Smooth muscle cell (in vitro differentiated cells): ENCODE measurements around the gene NAA25. TPM values are rescaled to one million over a fixed set of nuclear protein-coding genes. Genes with fewer than 3 reads are reported as not detected.
"Not testable (repeated sequence)": the region's sequence is repeated elsewhere in the genome, so short reads cannot be mapped to it uniquely, and the experiment has no call there.

Experiments used
- DNase-seq: peaks from one replicate; lab custom pipeline; 2025; ENCODE audit not compliant: unreplicated experiment; lab: John Stamatoyannopoulos, UW
- H2AFZ ChIP-seq: fragments of 200-600 bp; sonication (generic); 2 replicates; pipeline ENCODE4 v1.6.0; 2016; ENCODE audit warnings: antibody characterized with exemption, low read depth, mild to moderate bottlenecking
- H3F3A ChIP-seq: fragments of 200-600 bp; sonication (generic); 2 replicates; pipeline ENCODE4 v1.6.0; 2017; ENCODE audit warnings: antibody characterized with exemption, low read depth
- H3K27ac ChIP-seq: fragments of 200-600 bp; sonication (generic); 2 replicates; pipeline ENCODE4 v1.5.1; 2016; ENCODE audit warnings: low read depth, mild to moderate bottlenecking
- H3K27me3 ChIP-seq: fragments of 200-600 bp; sonication (generic); 2 replicates; pipeline ENCODE4 v1.6.1; 2016; ENCODE audit warnings: low read depth, mild to moderate bottlenecking
- H3K36me3 ChIP-seq: fragments of 200-600 bp; sonication (generic); 2 replicates; pipeline ENCODE4 v1.5.1; 2016; ENCODE audit warnings: low read depth
- H3K4me1 ChIP-seq: fragments of 200-600 bp; sonication (generic); 2 replicates; pipeline ENCODE4 v1.5.1; 2016; ENCODE audit warnings: low read depth
- H3K4me2 ChIP-seq: fragments of 200-600 bp; sonication (generic); 2 replicates; pipeline ENCODE4 v1.6.0; 2016; ENCODE audit warnings: mild to moderate bottlenecking
- H3K4me3 ChIP-seq: fragments of 200-600 bp; sonication (generic); 2 replicates; pipeline ENCODE4 v1.5.1; 2016; ENCODE audit warnings: mild to moderate bottlenecking
- H3K79me2 ChIP-seq: fragments of 200-600 bp; sonication (generic); 2 replicates; pipeline ENCODE4 v1.6.0; 2016; ENCODE audit warnings: low read depth, mild to moderate bottlenecking
- H3K9ac ChIP-seq: fragments of 200-600 bp; sonication (generic); 2 replicates; pipeline ENCODE4 v1.6.0; 2016; ENCODE audit warnings: low read depth
- H3K9me3 ChIP-seq: fragments of 200-600 bp; sonication (generic); replicated peaks from 2 replicates; pipeline ENCODE4 v1.5.1; 2016; ENCODE audit warnings: low read depth
- H4K20me1 ChIP-seq: fragments of 200-600 bp; sonication (generic); 2 replicates; pipeline ENCODE4 v1.6.0; 2016; ENCODE audit warnings: low read depth
- WGBS: methylation state at CpG from one replicate; pipeline ENCODE4 v1.1.7; 2016; ENCODE audit warnings: low lambda C conversion rate; 5-methylcytosine and 5-hydroxymethylcytosine counted together
- polyA plus RNA-seq: library from polyadenylated mRNA; unstranded; fragments of >200 nt; fragmentation: Nextera tagmentation; extraction: Ambion mirVana; gene quantifications from 2 replicates; pipeline ENCODE4 v1.2.1, GENCODE V29; 2016
- total RNA-seq: library from RNA; depleted of rRNA; stranded (reverse); fragments of >200 nt; gene quantifications from 2 replicates; pipeline ENCODE4 v1.2.3, GENCODE V29; 2014
- TF ChIP-seq, protein P1 (sequence below): fragments of 200-600 bp; sonication (generic); IDR thresholded peaks from 2 replicates; pipeline ENCODE4 v1.5.1; 2017; ENCODE audit warnings: borderline replicate concordance, mild to moderate bottlenecking, antibody characterized with exemption; ENCODE audit not compliant: insufficient read depth, poor library complexity, severe bottlenecking

The NAA25 gene
- total and polyA plus RNA-seq, 2 experiments from 2014 or later: 14.7 to 19.8 TPM

DNA sequence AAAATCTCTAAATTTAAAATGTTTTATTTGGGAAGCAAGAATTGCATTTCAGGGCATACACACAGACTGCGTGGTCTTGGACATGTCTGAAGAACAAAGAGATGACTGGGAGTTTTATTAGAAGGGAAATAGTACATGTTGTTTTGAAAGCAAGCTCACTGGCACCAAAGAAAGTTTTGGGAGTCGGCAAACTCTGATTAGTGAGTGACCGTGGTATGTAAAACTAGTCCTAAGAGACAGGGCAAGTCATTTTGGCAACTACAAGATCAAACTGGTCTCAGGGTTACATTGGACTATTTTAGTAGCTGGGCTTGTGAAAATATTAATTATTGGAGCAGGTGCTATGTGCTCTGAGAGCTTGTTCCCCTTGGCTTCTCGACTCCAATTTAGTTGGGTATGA is 110.6 kb downstream of the NAA25 start:
- H3K79me2 ChIP-seq: no peaks in the 10 kb centered on the region
- WGBS: 79% methylated on average over 4 of the region's 4 CpGs
- no peak overlapping the region for H3K27ac ChIP-seq
- no peaks in the 10 kb centered on the region for H3K36me3 ChIP-seq
- TF ChIP-seq, protein P1, sequence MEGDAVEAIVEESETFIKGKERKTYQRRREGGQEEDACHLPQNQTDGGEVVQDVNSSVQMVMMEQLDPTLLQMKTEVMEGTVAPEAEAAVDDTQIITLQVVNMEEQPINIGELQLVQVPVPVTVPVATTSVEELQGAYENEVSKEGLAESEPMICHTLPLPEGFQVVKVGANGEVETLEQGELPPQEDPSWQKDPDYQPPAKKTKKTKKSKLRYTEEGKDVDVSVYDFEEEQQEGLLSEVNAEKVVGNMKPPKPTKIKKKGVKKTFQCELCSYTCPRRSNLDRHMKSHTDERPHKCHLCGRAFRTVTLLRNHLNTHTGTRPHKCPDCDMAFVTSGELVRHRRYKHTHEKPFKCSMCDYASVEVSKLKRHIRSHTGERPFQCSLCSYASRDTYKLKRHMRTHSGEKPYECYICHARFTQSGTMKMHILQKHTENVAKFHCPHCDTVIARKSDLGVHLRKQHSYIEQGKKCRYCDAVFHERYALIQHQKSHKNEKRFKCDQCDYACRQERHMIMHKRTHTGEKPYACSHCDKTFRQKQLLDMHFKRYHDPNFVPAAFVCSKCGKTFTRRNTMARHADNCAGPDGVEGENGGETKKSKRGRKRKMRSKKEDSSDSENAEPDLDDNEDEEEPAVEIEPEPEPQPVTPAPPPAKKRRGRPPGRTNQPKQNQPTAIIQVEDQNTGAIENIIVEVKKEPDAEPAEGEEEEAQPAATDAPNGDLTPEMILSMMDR: no peak
- no peak overlapping the region for H3K4me3 ChIP-seq
- H2AFZ ChIP-seq: no peak overlapping the region
- no peaks in the 10 kb centered on the region for H3K9me3 ChIP-seq
- H4K20me1 ChIP-seq: no peaks in the 10 kb centered on the region
- no peaks in the 10 kb centered on the region for H3K4me1 ChIP-seq
- no peaks in the 10 kb centered on the region for H3F3A ChIP-seq
- no peak for DNase-seq
- H3K9ac ChIP-seq: no peak overlapping the region
- H3K4me2 ChIP-seq: no peak overlapping the region
- H3K27me3 ChIP-seq: no peaks in the 10 kb centered on the region

DNA sequence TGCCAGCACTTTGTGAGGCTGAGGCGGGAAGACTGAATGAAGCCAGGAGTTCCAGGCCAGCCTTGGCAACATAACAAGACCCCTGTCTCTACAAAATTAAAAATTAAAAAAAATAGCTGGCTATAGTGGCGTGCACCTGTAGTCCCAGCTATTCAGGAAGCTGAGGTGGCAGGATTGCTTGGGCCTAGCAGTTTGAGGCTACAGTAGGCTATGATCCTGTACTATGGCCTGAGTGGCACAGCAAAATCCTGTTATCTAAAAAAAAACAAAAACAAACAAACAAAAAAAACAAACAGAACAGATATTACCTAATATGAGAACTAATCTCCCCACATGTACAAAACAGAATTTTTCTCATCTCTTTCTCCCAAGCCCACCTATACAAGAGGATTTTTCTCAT is 111.3 kb downstream of the NAA25 start:
- Histone ChIP-seq H3K27me3 (no peaks in the 10 kb centered on the region), H4K20me1 (no peaks in the 10 kb centered on the region), H3K36me3 (no peaks in the 10 kb centered on the region), H3K9me3 (no peaks in the 10 kb centered on the region), H3K79me2 (no peaks in the 10 kb centered on the region), H3K4me3 (no peak overlapping the region), H3K27ac (no peak overlapping the region), H3K9ac (no peak overlapping the region), H3F3A (no peaks in the 10 kb centered on the region), H2AFZ (no peak overlapping the region), H3K4me1 (no peaks in the 10 kb centered on the region), H3K4me2 (no peak overlapping the region)
- DNase-seq: no peak
- TF ChIP-seq, protein P1: no peak
- 98% methylated on average over 2 of the region's 2 CpGs for WGBS

DNA sequence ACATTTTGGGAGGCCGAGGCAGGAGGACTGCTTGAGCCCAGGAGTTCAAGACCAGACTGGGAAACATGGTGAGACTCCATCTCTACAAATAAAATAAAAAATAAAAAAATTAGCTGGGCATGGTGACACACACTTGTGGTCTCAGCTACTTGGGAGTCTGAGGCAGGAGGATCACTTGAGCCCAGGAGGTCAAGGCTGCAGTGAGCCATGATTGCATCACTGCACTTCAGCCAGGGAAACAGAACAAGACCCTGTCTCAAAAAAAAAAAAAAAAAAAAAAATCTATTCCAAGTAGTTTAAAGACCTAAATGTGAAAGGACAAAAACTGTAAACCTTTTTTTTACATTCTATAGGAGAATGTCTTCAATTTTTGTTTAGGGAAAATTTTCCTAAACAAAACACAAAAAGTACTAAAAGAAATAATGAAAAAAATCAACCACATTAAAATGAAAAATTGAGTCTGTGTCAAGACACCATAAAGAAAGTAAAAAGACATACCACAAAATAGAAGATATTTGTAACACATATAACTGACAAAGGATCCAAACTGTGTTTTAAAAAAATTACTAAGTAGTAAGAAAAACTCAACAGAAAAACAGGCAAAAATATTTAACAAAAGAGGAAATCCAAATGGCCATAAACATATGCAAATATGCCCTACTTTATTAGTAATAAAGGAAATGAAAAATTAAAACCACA is 112.7 kb downstream of the NAA25 start:
- H3K79me2 ChIP-seq: no peaks in the 10 kb centered on the region
- H3K4me1 ChIP-seq: no peaks in the 10 kb centered on the region
- no peak overlapping the region for H2AFZ ChIP-seq
- DNase-seq: no peak
- H3K27ac ChIP-seq: no peak overlapping the region
- H4K20me1 ChIP-seq: no peaks in the 10 kb centered on the region
- 100% methylated on average over 1 of the region's 1 CpG for WGBS
- no peak overlapping the region for H3K9ac ChIP-seq
- no peak overlapping the region for H3K4me3 ChIP-seq
- H3K4me2 ChIP-seq: no peak overlapping the region
- no peaks in the 10 kb centered on the region for H3K27me3 ChIP-seq
- no peaks in the 10 kb centered on the region for H3F3A ChIP-seq
- H3K9me3 ChIP-seq: no peaks in the 10 kb centered on the region
- TF ChIP-seq, protein P1: no peak
- no peaks in the 10 kb centered on the region for H3K36me3 ChIP-seq

DNA sequence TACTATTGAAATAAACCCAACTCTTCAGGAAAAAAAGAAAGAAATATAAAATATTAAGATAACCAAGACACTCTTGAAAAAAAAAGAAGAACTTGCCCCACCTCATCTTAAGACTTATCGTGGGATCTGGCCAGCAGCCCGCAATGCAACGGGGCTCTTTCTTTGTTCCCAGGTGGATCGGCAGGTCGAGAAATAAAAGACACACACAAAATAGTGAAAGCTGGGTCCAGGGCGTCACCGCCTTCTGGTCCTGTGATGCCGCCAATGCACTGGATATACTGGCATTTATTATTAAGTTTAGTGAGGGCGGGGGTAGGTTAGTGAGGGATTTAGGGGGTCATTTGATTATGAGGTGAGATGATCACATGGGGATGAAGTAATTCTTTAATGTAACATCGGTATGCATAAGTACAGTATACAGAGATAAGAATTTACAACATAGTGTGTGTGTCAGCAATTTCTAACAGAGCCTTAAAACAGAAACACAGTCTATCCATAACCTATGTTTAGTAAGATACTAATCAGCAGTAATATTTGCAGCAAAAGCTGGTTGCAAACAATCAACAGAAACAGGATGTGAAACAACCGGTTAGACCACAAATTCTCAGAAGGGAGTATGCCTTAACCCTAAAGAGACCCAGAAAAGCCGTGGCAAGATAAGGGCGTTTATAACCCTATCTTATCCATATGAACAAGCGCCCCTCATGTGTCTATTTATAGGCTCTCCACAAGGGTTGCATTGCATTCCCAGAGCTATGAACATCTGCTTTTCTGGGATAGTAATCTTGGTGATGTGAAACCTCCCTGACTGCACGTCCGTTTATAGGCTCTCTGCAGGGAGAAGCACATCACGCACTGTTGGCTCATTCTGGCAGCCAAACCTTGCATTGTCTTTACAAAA is 114.1 kb downstream of the NAA25 start:
- not testable (repeated sequence) for H3K36me3 ChIP-seq, H3K9me3 ChIP-seq, H3K79me2 ChIP-seq, H2AFZ ChIP-seq, H3K9ac ChIP-seq, H3K27me3 ChIP-seq, H4K20me1 ChIP-seq, DNase-seq, H3K27ac ChIP-seq, H3K4me3 ChIP-seq, H3K4me1 ChIP-seq, H3F3A ChIP-seq
- peak overlapping the region; percentile 29 for H3K4me2 ChIP-seq
- 53% methylated on average over 17 of the region's 17 CpGs for WGBS
